ENCODE measurements around the gene EXOC7.

The EXOC7 gene

GRCh38 chr17:76138896-76139752 is 35.5 kb upstream of the EXOC7 start:
- DNase-seq (ENCODE audit: low spot score) = no peak

- no peak for DNase-seq (ENCODE audit: low spot score)
Observed at GRCh38 chr17:76138234-76138895, 34.8 kb upstream of the EXOC7 start.

GRCh38 chr17:76137351-76138233 is 34.0 kb upstream of the EXOC7 start:
- no peak for DNase-seq (ENCODE audit: low spot score)

GRCh38 chr17:76137001-76137350 is 33.4 kb upstream of the EXOC7 start:
- no peak for DNase-seq (ENCODE audit: low spot score)

- DNase-seq (ENCODE audit: low spot score) = no peak
Observed at GRCh38 chr17:76136276-76137000, 32.9 kb upstream of the EXOC7 start.

- DNase-seq (ENCODE audit: low spot score) = no peak
Observed at GRCh38 chr17:76135810-76136188, 32.2 kb upstream of the EXOC7 start.

- no peak for DNase-seq (ENCODE audit: low spot score)
Observed at GRCh38 chr17:76134911-76135809, 31.6 kb upstream of the EXOC7 start.

GRCh38 chr17:76132574-76133338 is 29.2 kb upstream of the EXOC7 start:
- DNase-seq (ENCODE audit: low spot score) = no peak

- DNase-seq (ENCODE audit: low spot score) = no peak
Observed at GRCh38 chr17:76131692-76132573, 28.3 kb upstream of the EXOC7 start.

- DNase-seq (ENCODE audit: low spot score) = no peak
Observed at GRCh38 chr17:76131051-76131691, 27.6 kb upstream of the EXOC7 start.

GRCh38 chr17:76130473-76130872 is 26.9 kb upstream of the EXOC7 start:
- no peak for DNase-seq (ENCODE audit: low spot score)

- no peak for DNase-seq (ENCODE audit: low spot score)
Observed at GRCh38 chr17:76125922-76126321, 22.3 kb upstream of the EXOC7 start.

- DNase-seq (ENCODE audit: low spot score) = no peak
Observed at GRCh38 chr17:76125391-76125675, 21.7 kb upstream of the EXOC7 start.

- DNase-seq (ENCODE audit: low spot score) = no peak
Observed at GRCh38 chr17:76124582-76125390, 21.2 kb upstream of the EXOC7 start.

GRCh38 chr17:76123749-76124581 is 20.4 kb upstream of the EXOC7 start:
- DNase-seq (ENCODE audit: low spot score) = no peak

- no peak for DNase-seq (ENCODE audit: low spot score)
Observed at GRCh38 chr17:76123191-76123499, 19.6 kb upstream of the EXOC7 start.

Data from cerebellar cortex (tissue), 1 donor.